Adrenal gland (tissue), 12 donors: ENCODE data around the gene NDOR1. TPM values are rescaled to one million over a fixed set of nuclear protein-coding genes. Genes with fewer than 3 reads are reported as not detected.

Experiments
- DNase-seq, 7 donors: peaks; one replicate each; pipeline ENCODE4 v3.0.0-alpha.2; 2019 to 2020
- H3K27ac ChIP-seq, 5 donors: fragments of 200-600 bp; sonication (generic) in 4 of 5; 1 replicate in 3 of 5; 2 replicates in 2 of 5; pipeline versions ENCODE4 v1.5.1 to v1.8.0; 2016 to 2020; ENCODE audit warnings: mild to moderate bottlenecking in 1 of 5
- H3K27me3 ChIP-seq: fragments of 200-600 bp; 2 replicates; pipeline ENCODE4 v1.8.0; 2021
- H3K36me3 ChIP-seq, 2 donors: fragments of 200-600 bp; replicated peaks in 1 of 2; 1 replicate in 1 of 2; 2 replicates in 1 of 2; pipeline versions ENCODE4 v1.5.1 to v1.8.0; 2018 to 2022
- H3K4me1 ChIP-seq, 2 donors: fragments of 200-600 bp; replicated peaks in 1 of 2; 1 replicate in 1 of 2; 2 replicates in 1 of 2; pipeline versions ENCODE4 v1.5.1 to v1.8.0; 2018 to 2021
- H3K4me3 ChIP-seq, 4 donors: fragments of 200-600 bp; sonication (generic) in 3 of 4; one replicate each; pipeline ENCODE4 v1.5.1; 2016 to 2018
- H3K9me3 ChIP-seq, 3 donors: fragments of 200-600 bp; sonication (generic) in 1 of 3; replicated peaks in 1 of 3; 1 replicate in 2 of 3; 2 replicates in 1 of 3; pipeline versions ENCODE4 v1.5.1 to v1.8.0; 2016 to 2021
- POLR2A ChIP-seq, 2 donors: fragments of 450-650 bp; IDR thresholded peaks; one replicate each; pipeline ENCODE4 v1.6.1; 2017; ENCODE audit warnings: antibody characterized with exemption in 2 of 2, mild to moderate bottlenecking in 2 of 2, moderate library complexity in 1 of 2
- WGBS, 4 donors: extraction: QIAGEN DNeasy Blood & Tissue Kit in 2 of 4; methylation state at CpG; one replicate each; pipeline versions ENCODE4 v1.1.5 to v1.1.7; 2013 to 2017; 5-methylcytosine and 5-hydroxymethylcytosine counted together
- intact Hi-C, 2 donors: fragments of 100-400 bp; cut with DNase I; formaldehyde crosslinking; loops; one replicate each; pipeline versions ENCODE4 v1.14.1 to v1.15.0; 2022 to 2023
- polyA plus RNA-seq, 3 donors: library from polyadenylated mRNA; stranded (reverse); fragments of 200-250 nt in 2 of 3; fragments of 350-450 nt in 1 of 3; fragmentation: Illumina TruSeq in 1 of 3; extraction: RNeasy Lipid Tissue Mini Kit (QIAGEN cat#74804) in 1 of 3; gene quantifications; one replicate each; pipeline ENCODE4 v1.2.3, GENCODE V29; 2013 to 2014
- total RNA-seq, 9 donors: library from RNA; depleted of rRNA in 4 of 9; stranded (reverse); fragments of >200 nt in 4 of 9; fragments of 120-200 nt in 1 of 9; fragmentation: NEBNext Ultra II Directional in 1 of 9; extraction: Animal tissue kit (Norgen Biotek cat#: 25700) in 1 of 9; gene quantifications; one replicate each; pipeline versions ENCODE4 v1.1.0 to v1.2.4, GENCODE V29; 2013 to 2023
- TF ChIP-seq, protein P1 (sequence below), 6 experiments: fragments of 450-650 bp in 4 of 6; fragments of 200-600 bp in 2 of 6; sonication (generic) in 1 of 6; IDR thresholded peaks; 1 replicate in 5 of 6; 2 replicates in 1 of 6; pipeline versions ENCODE4 v1.5.1 to v1.8.0; 2016 to 2021; ENCODE audit warnings: antibody characterized with exemption in 6 of 6, mild to moderate bottlenecking in 2 of 6, moderate library complexity in 1 of 6
- donor health status: healthy with polysubstance abuse.
- donor health status: Bipolar disorder and iron deficiency.
- donor health status: DM: yes; HTN: yes; CAD: no.
- donor health status: DM: no; HTN: no; CAD: no.
- donor health status: DM: no; HTN: no; CAD: no.
- donor health status: DM: yes; HTN: yes; CAD: no.

NDOR1 gene
- total and polyA plus RNA-seq, 12 donors, result 1.6 to 36.4 (median 13.7) TPM

DNA sequence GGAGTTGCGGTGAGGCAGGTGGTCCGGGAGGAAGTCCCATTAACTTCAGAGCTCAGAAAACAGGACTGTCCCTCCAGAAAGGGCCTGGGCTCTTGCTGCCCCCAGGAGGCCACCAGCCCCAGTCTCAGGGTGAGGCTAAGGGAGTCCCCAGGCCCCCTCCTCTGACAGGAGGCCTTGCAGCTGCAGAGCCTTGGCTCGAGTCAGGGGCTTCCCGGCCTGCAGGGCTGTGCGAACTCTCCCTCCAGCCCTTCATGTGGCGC is 42.3 kb downstream of the NDOR1 start:
- DNase-seq, result no peak
- H3K36me3 ChIP-seq, result peaks cover 0 to 10% of the 10 kb centered on the region in 2 donors
- H3K27ac ChIP-seq, result no peak overlapping the region
- WGBS, 4 donors, result 83 to 100% (median 87%) methylated on average over 1 to 6 of the region's 6 CpGs
- H3K27me3 ChIP-seq, result no peaks in the 10 kb centered on the region
- peaks cover 0 to 15% of the 10 kb centered on the region in 2 donors for H3K4me1 ChIP-seq
- no peak for TF ChIP-seq POLR2A (IDR thresholded peaks at IDR 0.05)
- TF ChIP-seq, protein P1, sequence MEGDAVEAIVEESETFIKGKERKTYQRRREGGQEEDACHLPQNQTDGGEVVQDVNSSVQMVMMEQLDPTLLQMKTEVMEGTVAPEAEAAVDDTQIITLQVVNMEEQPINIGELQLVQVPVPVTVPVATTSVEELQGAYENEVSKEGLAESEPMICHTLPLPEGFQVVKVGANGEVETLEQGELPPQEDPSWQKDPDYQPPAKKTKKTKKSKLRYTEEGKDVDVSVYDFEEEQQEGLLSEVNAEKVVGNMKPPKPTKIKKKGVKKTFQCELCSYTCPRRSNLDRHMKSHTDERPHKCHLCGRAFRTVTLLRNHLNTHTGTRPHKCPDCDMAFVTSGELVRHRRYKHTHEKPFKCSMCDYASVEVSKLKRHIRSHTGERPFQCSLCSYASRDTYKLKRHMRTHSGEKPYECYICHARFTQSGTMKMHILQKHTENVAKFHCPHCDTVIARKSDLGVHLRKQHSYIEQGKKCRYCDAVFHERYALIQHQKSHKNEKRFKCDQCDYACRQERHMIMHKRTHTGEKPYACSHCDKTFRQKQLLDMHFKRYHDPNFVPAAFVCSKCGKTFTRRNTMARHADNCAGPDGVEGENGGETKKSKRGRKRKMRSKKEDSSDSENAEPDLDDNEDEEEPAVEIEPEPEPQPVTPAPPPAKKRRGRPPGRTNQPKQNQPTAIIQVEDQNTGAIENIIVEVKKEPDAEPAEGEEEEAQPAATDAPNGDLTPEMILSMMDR (IDR thresholded peaks at IDR 0.05), result no peak
- no peak overlapping the region for H3K4me3 ChIP-seq
- intact Hi-C loops, result no loop called here
- no peaks in the 10 kb centered on the region for H3K9me3 ChIP-seq

DNA sequence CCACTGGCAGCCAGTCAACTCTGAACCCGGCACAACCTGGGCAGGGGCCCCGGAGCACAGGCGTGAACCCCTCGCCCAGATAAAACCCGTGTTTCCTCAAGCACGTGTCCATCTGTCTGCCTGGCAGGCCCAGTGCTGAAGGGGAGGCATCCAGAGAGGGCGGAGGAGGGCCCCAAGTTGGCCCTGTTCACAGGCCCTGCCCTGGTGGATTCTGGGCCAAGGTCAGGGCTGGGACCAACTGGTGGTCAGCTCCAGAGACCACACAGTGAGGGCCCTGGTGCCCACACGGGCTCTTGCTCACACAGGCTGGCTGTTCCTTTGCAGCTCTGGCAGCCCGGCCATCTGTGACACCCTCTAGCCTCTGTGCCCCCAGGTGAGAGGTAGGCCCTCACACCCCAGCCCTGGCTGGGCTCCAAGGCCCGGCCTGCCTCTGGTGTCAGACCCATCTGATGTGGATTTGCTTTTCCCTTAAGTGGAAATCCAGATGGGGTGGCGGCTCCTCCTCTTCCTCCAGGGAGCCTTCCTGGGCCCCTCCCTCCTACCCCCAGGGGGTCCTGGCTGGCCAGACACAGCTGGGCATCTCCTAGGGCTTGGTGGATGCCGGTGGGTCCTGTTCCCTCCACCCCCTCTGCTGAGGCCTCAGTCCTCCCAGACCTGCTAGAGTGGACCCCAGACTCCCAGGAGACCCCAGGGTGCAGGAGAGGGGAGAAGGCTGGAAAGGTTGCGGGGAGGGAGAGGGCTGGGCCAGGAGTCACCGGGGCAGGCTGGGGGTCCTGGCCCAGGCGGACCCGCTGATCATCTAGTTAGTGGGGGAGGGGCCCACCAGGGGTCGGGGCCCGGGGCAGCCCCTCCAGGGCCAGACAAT is 45.1 kb downstream of the NDOR1 start:
- peaks cover 6 to 18% of the 10 kb centered on the region in 2 donors for H3K4me1 ChIP-seq
- H3K27me3 ChIP-seq, result no peaks in the 10 kb centered on the region
- no peak overlapping the region for H3K27ac ChIP-seq
- peak in 1 of 7 donors; percentile 53 for DNase-seq
- intact Hi-C loops, result no loop called here
- H3K36me3 ChIP-seq, result no peaks in the 10 kb centered on the region
- 44 to 72% (median 53%) methylated on average over 9 to 17 of the region's 18 CpGs for WGBS, 4 donors
- TF ChIP-seq POLR2A (IDR thresholded peaks at IDR 0.05), result no peak
- TF ChIP-seq, protein P1 (IDR thresholded peaks at IDR 0.05), result no peak
- H3K4me3 ChIP-seq, result no peak overlapping the region
- no peaks in the 10 kb centered on the region for H3K9me3 ChIP-seq

DNA sequence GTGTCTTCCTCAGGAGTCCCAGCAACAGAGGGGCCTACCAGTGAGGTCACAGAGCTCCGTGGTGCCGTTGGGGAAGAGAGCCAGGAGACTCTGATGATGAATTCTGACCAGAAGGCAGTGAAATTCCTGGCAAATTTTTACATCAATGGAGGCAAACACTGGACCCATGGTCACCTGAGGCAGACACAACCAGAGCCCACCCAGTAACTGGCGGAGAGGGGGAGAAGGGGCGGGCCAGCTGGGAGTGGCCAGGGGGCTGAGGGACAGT is 45.6 kb downstream of the NDOR1 start, which contains the start of gene STPG3:
STPG3 (plus strand) TSS at position 93 of the 268 bp plus-strand sequence; CDS start at position 94, 1 bp downstream.
- peaks cover 10 to 22% of the 10 kb centered on the region in 2 donors for H3K4me1 ChIP-seq
- 20 to 64% (median 50%) methylated on average over 2 to 4 of the region's 4 CpGs for WGBS, 4 donors
- no peak for DNase-seq
- no peaks in the 10 kb centered on the region for H3K9me3 ChIP-seq
- H3K4me3 ChIP-seq, result no peak within 1 kb of the TSS
- intact Hi-C loops, result no loop called here
- H3K27ac ChIP-seq, result no peak within 1 kb of the TSS
- no peak for TF ChIP-seq POLR2A (IDR thresholded peaks at IDR 0.05)
- TF ChIP-seq, protein P1 (IDR thresholded peaks at IDR 0.05), result no peak
- no peaks in the 10 kb centered on the region for H3K36me3 ChIP-seq
- H3K27me3 ChIP-seq, result no peaks in the 10 kb centered on the region

DNA sequence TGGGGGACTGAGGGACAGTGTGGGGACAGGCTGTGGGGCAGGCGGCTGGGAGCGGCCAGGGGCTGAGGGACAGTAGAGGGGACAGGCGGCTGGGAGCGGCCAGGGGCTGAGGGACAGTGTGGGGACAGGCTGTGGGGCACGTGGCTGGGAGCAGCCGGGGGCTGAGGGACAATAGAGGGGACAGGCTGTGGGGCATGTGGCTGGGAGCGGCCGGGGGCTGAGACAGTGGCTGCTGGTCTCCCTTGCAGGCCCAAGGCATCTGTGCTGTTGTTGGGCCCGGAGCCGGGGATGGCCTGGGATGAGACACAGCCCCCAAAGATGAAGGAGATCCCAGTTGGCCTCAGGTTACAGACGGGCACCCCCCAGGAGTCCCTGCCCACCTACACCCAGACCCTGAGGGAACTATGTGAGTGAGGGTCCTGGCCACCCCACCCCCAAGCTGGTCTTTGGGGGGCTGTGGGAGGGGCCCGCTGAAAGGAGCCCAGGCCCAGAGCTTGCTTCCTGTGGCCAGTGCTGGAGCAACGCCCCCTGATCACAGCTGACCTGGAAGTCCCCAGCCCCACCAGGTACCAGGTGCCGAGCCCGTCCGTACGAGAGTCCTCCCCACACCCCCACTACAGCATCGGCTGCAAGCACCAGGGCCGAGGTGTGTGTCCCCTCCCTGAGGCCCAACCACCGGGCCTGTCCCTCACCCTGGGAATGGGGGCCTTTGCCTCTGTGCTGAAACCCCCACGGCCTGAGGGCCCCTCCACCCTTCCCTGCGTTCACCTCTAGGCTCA is 46.2 kb downstream of the NDOR1 start:
- Histone ChIP-seq H3K27ac (no peak overlapping the region), H3K9me3 (no peaks in the 10 kb centered on the region), H3K36me3 (no peaks in the 10 kb centered on the region), H3K27me3 (no peaks in the 10 kb centered on the region), H3K4me1 (peaks cover 14 to 27% of the 10 kb centered on the region in 2 donors), H3K4me3 (no peak overlapping the region)
- no peak for TF ChIP-seq POLR2A (IDR thresholded peaks at IDR 0.05)
- TF ChIP-seq, protein P1 (IDR thresholded peaks at IDR 0.05), result no peak
- WGBS, 4 donors, result 85 to 91% (median 89%) methylated on average over 10 to 22 of the region's 22 CpGs
- no peak for DNase-seq
- intact Hi-C loops, result no loop called here
